ENCODE results near the gene BBIP1. TPM values are rescaled to one million over a fixed set of nuclear protein-coding genes. Genes with fewer than 3 reads are reported as not detected.

The BBIP1 gene
- total RNA-seq, 1 donor from 2014 or later, result 18.8 TPM

DNA sequence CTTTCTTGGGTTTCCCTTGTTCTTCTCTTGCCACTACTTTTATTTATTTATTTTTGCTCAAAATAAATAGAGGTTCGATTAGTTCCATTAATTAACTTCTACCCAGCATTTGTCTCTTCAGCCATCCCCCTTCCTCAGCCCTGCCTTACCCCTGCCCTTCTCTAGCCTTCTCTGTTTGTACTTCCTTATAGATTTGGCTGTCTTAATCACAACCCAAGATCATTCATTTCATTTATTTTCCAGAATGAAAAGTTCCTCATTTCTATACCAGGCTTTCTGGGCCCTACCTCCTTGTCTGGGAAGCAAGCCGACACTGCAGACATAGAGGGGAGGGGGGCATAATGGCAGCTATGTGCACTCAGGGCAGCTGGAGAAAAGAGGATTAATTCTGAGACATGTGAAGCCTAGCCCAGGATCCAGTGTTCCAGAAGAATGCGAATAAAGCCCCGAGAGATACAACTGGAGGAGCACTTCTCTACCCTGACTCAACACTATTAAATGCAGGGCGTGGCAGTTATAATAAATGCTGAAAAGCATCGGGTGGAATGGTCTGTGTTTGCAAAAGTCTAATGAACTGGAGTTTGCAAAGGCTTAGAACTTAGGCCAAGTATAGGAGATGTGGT, 53.7 kb downstream of the BBIP1 start:
- intact Hi-C loops (cut with micrococcal nuclease), result loop anchor here (2.0 kb wide), 2 partner anchors 62 to 450 kb away; no protein-coding TSS in a partner anchor

DNA sequence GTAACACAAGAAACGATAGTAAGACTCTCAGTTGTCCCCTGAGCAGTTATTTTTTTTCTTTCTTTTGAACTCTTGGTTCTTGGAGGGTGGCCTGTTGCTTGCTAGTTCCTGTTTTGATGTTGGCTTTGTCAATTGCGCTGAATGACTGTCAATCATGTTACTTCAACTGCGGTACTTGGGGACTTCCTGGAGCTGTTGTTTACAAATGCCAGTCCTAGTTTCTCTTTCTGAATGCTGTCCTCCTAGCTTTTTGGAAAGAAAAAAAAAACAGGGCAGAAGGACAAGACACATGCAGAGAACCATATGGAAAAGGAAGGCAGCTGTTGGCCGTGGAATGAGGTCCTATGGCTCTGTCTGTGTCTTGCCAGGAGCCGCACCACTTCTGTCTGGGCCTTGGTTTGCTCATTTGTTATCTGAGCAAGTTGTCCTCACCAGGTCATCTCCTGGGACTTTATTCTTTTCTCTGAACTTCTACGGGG, 54.3 kb downstream of the BBIP1 start:
- intact Hi-C loops (cut with micrococcal nuclease), result loop anchor here (1.0 to 2.0 kb wide), 8 partner anchors 8 to 450 kb away; partner anchors contain the start of genes BBIP1 and SHOC2

DNA sequence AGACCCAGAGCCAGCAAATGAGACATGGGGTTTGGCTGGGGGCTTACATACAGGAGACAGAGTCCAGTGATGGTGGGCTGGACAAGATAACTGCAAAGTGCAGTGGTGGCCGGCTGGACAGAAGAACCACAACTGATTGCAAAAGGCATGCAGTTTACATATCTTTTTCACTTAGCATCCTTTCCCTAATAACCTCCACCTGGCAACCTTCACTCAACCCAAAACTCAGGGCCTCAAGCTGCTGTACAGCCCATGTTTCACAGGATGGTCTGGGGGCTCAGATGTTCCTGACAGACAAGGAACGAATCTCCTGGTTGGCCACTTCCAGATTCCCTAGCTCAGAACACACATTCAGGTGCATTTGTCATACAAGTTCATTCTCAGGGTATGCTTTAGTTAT, 55.0 kb downstream of the BBIP1 start:
- intact Hi-C loops (cut with micrococcal nuclease), result loop anchor here (1.0 to 2.0 kb wide), 8 partner anchors 8 to 449 kb away; partner anchors contain the start of genes BBIP1 and SHOC2

DNA sequence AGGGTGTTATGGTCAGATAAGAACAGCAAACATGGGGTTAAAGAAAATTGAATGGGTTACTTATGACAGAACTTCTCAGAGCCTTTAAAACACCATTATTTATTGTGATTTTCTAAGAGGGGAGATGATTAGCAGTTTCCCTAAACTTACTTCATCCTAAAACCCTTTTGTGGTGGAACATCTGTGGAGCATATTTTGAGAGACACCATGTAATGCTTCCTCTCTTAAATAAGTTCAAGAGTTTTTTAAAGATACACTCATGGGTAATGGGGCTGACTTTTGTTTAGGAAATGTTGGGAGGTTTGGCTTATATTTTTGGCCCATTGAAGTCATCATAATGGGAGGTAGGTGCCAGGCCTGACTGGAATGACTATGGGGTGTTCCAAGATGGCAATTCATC, 55.6 kb downstream of the BBIP1 start:
- intact Hi-C loops (cut with micrococcal nuclease), result no loop called here

DNA sequence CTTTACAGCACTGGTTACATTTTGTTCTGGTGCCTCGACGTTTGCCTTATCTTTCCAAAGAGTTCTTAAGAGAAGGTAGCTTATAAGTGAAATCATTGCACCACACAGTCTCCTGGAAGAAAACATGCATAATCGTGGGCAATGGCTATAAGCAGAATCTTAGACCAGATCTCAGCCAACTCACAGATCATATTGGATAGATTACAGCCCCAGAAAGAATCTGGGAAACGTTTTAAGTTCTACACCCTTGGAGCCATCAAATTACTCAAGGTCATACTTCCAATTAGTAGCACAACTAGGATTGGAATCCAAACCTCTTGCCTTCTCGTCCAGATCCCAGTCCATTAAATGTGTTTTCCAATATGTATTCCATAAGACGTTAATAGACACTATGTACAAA, 56.0 kb downstream of the BBIP1 start:
- intact Hi-C loops (cut with micrococcal nuclease), result no loop called here

DNA sequence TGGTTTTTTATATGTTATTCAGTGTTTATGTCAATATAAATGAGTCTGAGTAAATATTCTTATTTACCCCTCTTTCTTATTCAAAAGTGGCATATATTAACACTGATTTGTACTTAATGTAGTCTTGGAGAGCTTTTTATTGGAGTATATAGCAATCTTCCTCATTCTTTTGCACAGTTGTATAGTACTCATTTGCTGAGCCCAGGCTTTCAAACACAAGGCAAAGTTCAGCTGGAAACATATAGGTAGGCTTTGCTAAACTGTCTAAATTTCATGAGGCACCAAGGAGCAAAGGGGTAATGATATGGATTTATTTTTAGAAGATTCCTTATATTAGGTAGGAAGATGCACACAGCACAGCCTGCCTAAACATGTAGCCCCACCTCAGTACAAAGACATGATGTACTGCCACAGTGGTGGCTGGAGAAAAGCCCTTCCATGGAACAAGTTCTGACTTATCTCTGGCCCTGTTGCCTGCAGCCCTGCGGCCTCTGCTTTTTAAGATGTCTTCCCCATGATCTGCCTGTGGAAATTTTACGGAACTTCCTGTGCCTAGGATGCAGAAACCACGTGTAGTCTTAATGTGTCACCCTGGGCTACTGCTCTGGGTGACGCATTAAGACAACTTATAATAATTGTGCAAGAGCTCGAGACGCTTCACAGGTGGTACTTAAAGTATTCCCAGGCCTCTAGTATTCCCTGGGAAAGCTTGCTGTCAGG, 56.9 kb downstream of the BBIP1 start:
- intact Hi-C loops (cut with micrococcal nuclease), result no loop called here

DNA sequence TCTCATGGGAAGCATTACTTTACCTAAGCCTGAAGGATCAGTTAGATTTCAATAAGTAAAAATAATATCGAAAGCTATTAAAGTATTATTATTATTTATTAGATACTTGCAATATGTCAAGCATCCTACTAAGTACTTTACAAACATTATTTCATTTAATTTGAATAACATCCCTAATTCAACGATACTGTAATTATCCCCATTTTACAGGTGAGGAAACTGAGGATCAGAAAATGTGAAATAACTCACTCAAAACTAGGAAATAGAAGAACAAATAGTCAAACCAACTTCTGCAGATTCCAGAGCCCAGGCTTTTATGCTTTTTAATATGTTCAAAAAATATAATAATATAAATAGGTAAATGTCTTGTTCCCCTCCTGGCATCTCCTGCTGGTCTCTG, 57.5 kb downstream of the BBIP1 start:
- intact Hi-C loops (cut with micrococcal nuclease), result no loop called here

DNA sequence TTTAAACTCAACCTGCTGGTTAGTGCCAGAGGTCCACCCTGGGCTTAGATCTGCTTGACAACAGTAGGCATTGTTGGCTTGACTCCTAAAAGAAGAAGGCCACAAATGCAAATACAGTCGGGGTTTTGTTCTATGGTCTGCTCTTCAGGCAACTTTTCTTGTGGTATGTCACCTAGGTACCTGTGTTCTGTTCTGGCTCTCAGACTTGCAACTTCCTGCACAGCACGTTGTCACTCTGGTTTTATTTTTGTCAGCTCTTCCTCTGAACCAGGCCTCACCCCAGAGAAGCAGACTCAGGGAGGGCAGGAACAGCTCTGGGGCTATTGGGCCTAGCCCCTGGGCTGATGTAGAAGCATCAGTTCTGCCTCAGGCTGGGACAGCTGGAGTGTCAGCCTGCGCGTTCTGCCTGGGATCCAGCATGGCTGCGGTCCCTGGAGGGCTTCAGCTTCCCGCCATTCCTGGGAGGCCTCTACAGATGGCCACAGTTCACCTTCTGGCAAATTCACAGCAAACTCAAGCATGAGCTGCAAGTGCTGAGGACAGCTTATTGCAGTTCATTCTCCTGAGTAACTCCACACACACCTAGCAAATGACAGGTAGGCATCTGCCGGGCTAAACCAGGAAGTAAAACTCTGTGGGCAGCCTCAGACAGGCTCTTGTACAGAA, 58.3 kb downstream of the BBIP1 start:
- intact Hi-C loops (cut with micrococcal nuclease), result loop anchor here (1.0 kb wide), 3 partner anchors 8 to 17 kb away; no protein-coding TSS in a partner anchor

DNA sequence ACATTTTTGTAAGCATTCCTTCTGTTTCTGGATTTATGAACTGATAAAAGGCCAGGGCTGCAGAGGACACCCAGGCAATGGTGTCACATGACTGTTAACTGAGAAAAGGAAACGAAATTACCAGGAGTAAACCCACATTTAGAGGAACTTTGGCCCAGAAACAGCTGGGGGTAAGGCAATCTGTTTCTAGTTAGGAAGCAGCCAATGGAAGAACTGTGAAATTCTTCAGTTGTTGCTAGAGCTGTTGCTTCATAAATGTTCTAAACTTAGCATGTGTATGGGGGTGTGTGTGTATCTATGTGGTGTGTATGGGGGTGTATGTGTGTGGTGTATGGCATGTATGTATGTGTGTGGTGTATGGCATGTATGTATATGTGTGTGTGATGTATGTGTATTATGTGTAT, 59.0 kb downstream of the BBIP1 start:
- intact Hi-C loops (cut with micrococcal nuclease), result loop anchor here (1.0 kb wide), 3 partner anchors 8 to 17 kb away; no protein-coding TSS in a partner anchor

DNA sequence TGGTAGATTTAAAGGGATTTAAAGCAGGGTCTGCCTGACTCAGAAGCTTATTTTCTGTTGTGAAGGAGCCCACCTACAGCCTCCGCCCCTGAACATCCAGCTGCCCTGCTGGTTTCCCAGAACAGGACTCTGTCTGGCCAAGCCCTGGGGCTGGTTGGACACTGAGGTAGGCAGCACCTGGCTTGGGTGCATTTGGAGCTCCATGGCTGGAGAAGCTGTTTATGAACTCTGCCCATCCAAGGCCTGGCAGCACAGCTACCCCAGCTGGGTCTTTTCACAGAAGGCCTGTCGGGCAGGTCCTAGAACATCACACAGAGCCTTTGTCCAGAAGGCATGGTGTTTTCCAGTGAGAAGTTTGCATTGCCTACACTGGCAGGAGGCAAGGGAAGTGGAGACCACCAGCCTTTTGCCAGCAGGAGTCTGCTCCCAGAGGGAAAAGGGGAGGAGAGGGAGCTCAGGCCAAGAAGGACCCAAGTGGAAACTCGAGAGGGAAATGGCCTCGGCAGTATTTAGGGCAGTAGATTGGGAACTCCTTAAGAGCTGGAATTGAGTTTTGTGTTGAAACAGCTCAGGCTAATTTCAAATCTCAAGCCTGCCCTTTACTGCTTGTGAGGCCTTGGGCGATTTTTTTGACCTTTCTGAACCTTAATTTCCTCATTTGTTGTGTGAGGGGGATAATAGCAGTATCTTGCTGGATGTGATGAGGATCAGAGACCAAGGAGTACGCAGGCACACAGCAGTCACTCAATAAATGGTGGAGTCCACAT, 59.6 kb downstream of the BBIP1 start:
- intact Hi-C loops (cut with micrococcal nuclease), result no loop called here

DNA sequence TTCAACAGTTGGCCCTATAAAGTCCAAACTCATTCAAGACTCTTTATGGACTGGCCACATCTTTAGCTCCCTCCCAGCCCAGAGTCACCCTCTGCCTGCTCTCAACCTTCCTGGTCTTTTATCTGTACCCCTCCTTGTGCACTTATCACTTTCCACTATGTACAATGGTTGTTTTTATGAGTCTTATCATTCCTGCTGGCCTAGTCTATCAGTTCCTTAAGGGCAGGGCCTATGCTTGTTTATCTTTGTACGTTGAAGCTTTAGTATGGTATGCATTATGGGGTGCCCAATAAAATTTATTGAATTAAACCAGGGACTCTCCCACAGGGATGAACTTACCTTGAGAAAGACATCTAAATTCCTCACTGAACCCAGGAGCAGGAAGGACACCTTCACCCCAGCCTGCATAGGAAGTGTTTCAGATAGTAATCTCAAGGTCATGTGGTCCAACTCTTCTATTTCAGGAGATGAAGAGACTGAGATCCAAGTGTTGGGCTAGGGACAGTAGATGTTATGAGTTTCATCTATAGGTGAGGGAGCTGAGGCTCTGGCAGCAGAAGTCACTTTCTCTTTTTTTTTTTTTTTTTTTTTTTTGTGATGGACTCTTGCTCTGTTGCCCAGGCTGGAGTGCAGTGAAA, 60.6 kb downstream of the BBIP1 start:
- intact Hi-C loops (cut with micrococcal nuclease), result no loop called here

DNA sequence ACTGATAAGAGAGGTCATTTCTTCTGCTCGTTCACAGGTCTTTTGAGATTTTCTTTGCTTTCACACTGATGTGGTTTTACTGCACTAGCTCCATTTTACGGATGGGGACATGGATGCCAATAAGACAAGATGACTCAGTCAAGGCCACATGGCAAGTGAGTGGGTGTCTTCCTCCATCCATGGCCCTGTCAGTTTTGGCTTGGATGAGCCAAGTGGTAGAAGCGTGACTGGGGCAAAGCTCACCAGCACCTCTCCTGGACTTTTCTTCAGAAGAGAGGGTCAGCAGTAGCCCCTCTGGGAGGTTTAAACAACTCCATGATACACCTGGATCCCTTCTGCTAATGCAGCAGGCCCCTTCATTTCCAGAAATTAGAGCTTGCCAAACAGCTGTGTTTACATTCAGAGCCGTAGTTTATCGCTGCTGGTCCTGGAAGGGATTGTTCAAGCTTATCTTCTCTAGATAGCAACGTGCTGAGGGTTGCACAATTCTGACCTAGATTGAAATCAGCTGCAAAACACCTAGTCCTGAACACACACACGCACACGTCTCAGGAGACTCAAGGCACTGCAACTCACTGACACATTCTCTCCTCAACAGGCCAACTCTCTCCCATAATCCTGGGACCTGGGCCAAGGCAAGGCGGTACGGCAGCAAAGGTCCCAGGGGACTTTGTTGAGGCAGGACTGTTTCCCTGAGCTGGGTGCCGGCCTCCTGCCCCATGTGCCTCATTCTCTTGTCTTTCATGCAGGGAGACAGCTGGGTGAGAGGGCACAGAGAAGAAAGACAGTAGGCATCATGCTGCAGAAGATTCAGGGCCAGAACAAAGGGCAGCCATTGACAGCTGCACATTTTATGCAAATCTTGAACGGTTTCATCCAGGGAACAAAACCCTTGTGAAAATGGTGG, 61.5 kb downstream of the BBIP1 start:
- intact Hi-C loops (cut with micrococcal nuclease), result no loop called here

DNA sequence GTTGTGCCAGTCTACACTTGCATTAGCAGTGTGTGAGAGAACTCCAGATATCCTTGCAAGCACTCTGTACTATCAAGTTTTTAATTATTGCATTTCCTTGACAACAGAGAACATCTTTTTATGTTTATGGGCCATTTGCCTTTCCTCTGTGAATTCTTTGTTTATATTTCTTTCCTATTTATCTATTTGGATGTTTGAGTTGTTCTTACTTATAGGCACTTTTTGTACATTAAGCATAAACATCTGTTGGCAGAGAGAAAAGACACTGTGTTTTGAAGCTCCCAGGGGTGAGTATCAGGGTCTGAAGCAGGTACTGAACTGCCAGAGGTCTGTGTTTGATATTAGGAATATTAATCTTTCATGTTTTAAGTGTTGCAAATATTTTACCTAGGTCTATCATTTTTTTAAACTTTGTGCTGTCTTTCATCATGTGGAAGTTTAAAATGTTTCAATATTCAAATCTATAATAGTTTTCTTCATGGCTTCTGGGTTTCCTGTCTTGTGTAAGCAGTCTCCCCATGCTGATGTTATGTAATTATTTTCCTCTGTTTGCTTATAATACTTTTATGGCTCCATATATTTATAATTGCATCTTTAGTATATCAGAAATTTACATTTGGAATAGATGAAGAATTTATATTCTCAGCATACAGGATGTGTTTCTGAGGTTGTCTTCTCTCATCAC, 64.9 kb downstream of the BBIP1 start:
- intact Hi-C loops (cut with micrococcal nuclease), result no loop called here

DNA sequence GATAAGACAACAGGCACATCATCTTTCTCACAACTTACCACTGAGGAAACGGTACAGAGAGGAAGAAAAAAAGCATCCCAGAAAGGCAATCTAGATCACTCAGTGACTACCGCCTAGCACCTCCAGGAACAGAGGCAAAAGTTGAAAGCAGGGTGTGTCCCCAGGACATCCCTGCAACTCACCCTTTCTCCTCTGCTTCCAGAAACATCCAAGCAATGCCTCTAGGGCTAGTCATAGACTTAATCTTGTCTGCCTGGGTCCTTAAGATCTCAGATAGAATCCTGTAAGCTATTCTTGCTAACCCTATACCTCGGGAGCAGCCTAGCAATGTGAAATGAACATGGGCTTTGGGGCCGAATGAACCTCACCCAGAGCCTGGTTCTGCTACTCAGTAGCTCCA, 66.0 kb downstream of the BBIP1 start:
- intact Hi-C loops (cut with micrococcal nuclease), result loop anchor here (1.0 kb wide), 1 partner anchor 7 kb away; no protein-coding TSS in a partner anchor

DNA sequence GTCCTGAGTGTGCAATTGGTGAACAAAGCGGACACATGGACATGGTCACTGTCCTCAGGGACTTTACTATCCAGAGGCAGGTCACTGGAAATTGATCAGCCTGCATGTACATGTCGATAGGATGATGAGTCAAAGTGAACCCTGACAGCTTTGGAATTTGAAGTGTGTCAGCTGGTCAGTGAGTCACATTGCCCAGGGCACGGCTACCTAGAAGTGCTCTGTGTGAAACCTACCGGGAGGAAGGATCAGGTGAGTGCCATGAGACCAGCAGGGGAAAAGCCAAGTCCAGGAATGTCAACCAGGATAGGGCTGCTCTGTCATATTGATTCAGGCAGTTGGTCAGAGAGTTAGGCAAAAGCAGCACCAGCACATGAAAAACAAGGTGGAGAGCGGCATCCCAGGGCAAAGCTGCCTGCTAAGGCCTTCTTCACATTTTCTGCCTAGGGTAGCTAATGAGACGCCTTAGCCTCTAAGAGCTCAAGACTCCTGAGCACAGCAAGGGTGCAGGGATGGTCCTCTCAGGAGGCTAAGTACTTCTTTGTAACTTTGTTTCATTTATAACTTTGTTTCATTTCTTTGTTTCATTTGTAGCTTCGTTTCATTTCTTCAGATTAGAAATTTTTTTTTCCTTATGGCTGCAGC, 66.6 kb downstream of the BBIP1 start:
- intact Hi-C loops (cut with micrococcal nuclease), result loop anchor here (1.0 kb wide), 1 partner anchor 8 kb away; no protein-coding TSS in a partner anchor

DNA sequence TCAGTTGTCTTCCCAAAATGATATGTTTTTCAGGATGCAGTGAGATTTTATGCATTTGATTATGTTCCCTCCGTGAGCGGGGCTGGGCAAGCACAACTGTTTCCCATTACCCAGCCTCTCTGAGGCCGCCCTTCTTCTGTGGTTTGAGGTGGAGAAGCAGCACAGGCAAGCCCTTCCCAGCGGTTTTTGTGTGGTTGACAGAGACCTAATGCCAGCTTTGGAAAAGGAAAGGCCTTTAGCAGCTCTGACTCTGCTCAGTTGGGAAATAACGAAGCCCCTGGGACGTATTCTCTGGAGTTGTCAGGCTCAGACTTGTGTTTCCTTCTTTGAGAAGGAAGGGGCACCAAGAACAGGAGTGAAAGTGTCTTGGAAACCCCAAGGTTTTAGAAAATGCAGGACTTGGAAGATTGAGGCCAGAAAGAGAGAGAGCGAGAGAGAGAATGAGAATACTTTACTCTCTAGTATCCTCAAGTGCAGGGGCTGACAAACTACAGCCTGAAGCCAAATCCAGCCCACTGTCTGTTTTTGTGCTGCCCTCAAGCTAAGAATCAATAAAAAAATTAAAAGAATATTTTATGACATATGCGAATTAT, 67.9 kb downstream of the BBIP1 start:
- intact Hi-C loops (cut with micrococcal nuclease), result no loop called here

DNA sequence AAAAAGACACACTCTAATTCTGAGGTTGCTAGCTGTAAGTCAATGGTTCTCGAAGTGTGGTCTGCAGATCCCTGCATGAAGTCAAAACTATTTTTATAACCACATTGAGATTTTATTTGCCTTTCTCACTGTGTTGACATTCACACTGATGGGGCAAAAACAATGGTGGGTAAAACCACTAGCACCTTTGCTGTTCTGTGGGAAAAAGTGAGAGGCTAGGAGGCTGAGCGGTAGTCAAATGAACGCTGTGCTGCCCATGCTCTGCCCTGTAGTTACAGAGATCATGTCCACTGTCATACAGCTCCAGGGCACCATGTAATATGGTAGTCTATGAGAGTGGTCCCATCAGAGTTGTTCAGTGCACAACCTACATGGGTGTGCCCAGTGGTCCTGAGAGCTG, 68.9 kb downstream of the BBIP1 start:
- intact Hi-C loops (cut with micrococcal nuclease), result no loop called here
